Measurements from ENCODE around the gene MRPS6. TPM values are rescaled to one million over a fixed set of nuclear protein-coding genes. Genes with fewer than 3 reads are reported as not detected.
A peak's percentile ranks its signal among the peaks of the same experiment; 100 is the strongest.

Gene MRPS6
- total RNA-seq, 2 donors from 2014 or later, result 221 to 282 TPM

GRCh38 chr21:34133392-34133791, 60.0 kb downstream of the MRPS6 start:
- Histone ChIP-seq H3K36me3 (ENCODE audit: control insufficient read depth, insufficient read depth, low read length) (peaks cover 92% of the 10 kb centered on the region), H3K9ac (ENCODE audit: extremely low read depth, low read length, poor library complexity, severe bottlenecking) (no peak overlapping the region), H3K27me3 (ENCODE audit: control insufficient read depth, insufficient read depth, low read length, poor library complexity, severe bottlenecking) (no peaks in the 10 kb centered on the region), H3K4me3 (ENCODE audit: low read length) (no peak overlapping the region), H3K27ac (ENCODE audit: low read depth, low read length) (no peak overlapping the region), H3K9me3 (ENCODE audit: control insufficient read depth, low read length) (peaks cover 37% of the 10 kb centered on the region), H3K4me1 (ENCODE audit: control insufficient read depth, insufficient read depth, low read length) (peaks cover 9% of the 10 kb centered on the region)
- no peak for DNase-seq
- no peaks in the 10 kb centered on the region for H3K27me3 Mint-ChIP-seq (ENCODE audit: insufficient read depth)
- TF ChIP-seq CTCF (conservative IDR thresholded peaks at IDR 0.05), result no peak
- peaks cover 78% of the 10 kb centered on the region for H3K36me3 Mint-ChIP-seq (ENCODE audit: low read depth)
- H3K4me1 Mint-ChIP-seq, result peaks cover 36% of the 10 kb centered on the region
- 92% methylated on average over 1 of the region's 1 CpG; no CpG with 5 or more reads in 1 of the 2 experiments for WGBS, 2 experiments (ENCODE audit: insufficient coverage in 1 of 2, insufficient read length in 1 of 2)
- no peak overlapping the region for H3K4me3 Mint-ChIP-seq
- peak overlapping the region; percentile 7 for H3K27ac Mint-ChIP-seq
- peaks cover 29% of the 10 kb centered on the region for H3K9me3 Mint-ChIP-seq

GRCh38 chr21:34133802-34134201, 60.4 kb downstream of the MRPS6 start:
- Mint-ChIP-seq H3K27ac (no peak overlapping the region), H3K27me3 (ENCODE audit: insufficient read depth) (no peaks in the 10 kb centered on the region), H3K9me3 (peaks cover 29% of the 10 kb centered on the region), H3K36me3 (ENCODE audit: low read depth) (peaks cover 79% of the 10 kb centered on the region), H3K4me3 (no peak overlapping the region), H3K4me1 (peaks cover 32% of the 10 kb centered on the region)
- TF ChIP-seq CTCF (conservative IDR thresholded peaks at IDR 0.05), result peak; percentile 84
- no peak overlapping the region for H3K4me3 ChIP-seq (ENCODE audit: low read length)
- H3K9ac ChIP-seq (ENCODE audit: extremely low read depth, low read length, poor library complexity, severe bottlenecking), result no peak overlapping the region
- peaks cover 37% of the 10 kb centered on the region for H3K9me3 ChIP-seq (ENCODE audit: control insufficient read depth, low read length)
- DNase-seq, result no peak
- H3K4me1 ChIP-seq (ENCODE audit: control insufficient read depth, insufficient read depth, low read length), result peaks cover 6% of the 10 kb centered on the region
- no peaks in the 10 kb centered on the region for H3K27me3 ChIP-seq (ENCODE audit: control insufficient read depth, insufficient read depth, low read length, poor library complexity, severe bottlenecking)
- WGBS, 2 experiments (ENCODE audit: insufficient coverage in 1 of 2, insufficient read length in 1 of 2), result 90 to 92% methylated on average over 1 to 2 of the region's 2 CpGs
- peaks cover 88% of the 10 kb centered on the region for H3K36me3 ChIP-seq (ENCODE audit: control insufficient read depth, insufficient read depth, low read length)
- H3K27ac ChIP-seq (ENCODE audit: low read depth, low read length), result no peak overlapping the region

- no peak for TF ChIP-seq CTCF (conservative IDR thresholded peaks at IDR 0.05)
- peaks cover 31% of the 10 kb centered on the region for H3K9me3 Mint-ChIP-seq
- Histone ChIP-seq H3K36me3 (ENCODE audit: control insufficient read depth, insufficient read depth, low read length) (peaks cover 85% of the 10 kb centered on the region), H3K4me3 (ENCODE audit: low read length) (no peak overlapping the region), H3K27me3 (ENCODE audit: control insufficient read depth, insufficient read depth, low read length, poor library complexity, severe bottlenecking) (no peaks in the 10 kb centered on the region), H3K9ac (ENCODE audit: extremely low read depth, low read length, poor library complexity, severe bottlenecking) (no peak overlapping the region), H3K4me1 (ENCODE audit: control insufficient read depth, insufficient read depth, low read length) (no peaks in the 10 kb centered on the region), H3K27ac (ENCODE audit: low read depth, low read length) (no peak overlapping the region), H3K9me3 (ENCODE audit: control insufficient read depth, low read length) (peaks cover 41% of the 10 kb centered on the region)
- H3K4me1 Mint-ChIP-seq, result peaks cover 18% of the 10 kb centered on the region
- no peaks in the 10 kb centered on the region for H3K27me3 Mint-ChIP-seq (ENCODE audit: insufficient read depth)
- H3K36me3 Mint-ChIP-seq (ENCODE audit: low read depth), result peaks cover 85% of the 10 kb centered on the region
- no peak overlapping the region for H3K27ac Mint-ChIP-seq
- 93 to 100% methylated on average over 2 to 5 of the region's 5 CpGs for WGBS, 2 experiments (ENCODE audit: insufficient coverage in 1 of 2, insufficient read length in 1 of 2)
- no peak overlapping the region for H3K4me3 Mint-ChIP-seq
- no peak for DNase-seq
Observed at GRCh38 chr21:34135330-34135729, 62.0 kb downstream of the MRPS6 start.
